ENCODE results near the gene SERPINI1. TPM values are rescaled to one million over a fixed set of nuclear protein-coding genes. Genes with fewer than 3 reads are reported as not detected.

Gene SERPINI1
- total and polyA plus RNA-seq, 9 of the 15 experiments (the other 6 are each of a cell fraction or from before 2014, with no cell fraction given), result 1.6 to 9.9 (median 3.5) TPM

GRCh38 chr3:167723872-167724271, 11.6 kb upstream of the SERPINI1 start (continued):
- TF ChIP-seq ZFP91 (CRISPR knock-in tag; IDR thresholded peaks at IDR 0.05), result no peak
- TF ChIP-seq FOXA1 (IDR thresholded peaks at IDR 0.05; ENCODE audit: borderline replicate concordance), result no peak
- no peak for TF ChIP-seq DNMT1 (IDR thresholded peaks at IDR 0.05)
- no peak for TF ChIP-seq ZNF316 (IDR thresholded peaks at IDR 0.05)
- no peak for TF ChIP-seq ZNF830 (CRISPR knock-in tag; IDR thresholded peaks at IDR 0.05)
- no peak for TF ChIP-seq RBM25 (IDR thresholded peaks at IDR 0.05; ENCODE audit: low read depth, low read length, severe bottlenecking)
- no peak for TF ChIP-seq ZNF717 (CRISPR knock-in tag; IDR thresholded peaks at IDR 0.05)
- TF ChIP-seq L3MBTL2 (IDR thresholded peaks at IDR 0.05), result no peak
- no peak for TF ChIP-seq NONO (IDR thresholded peaks at IDR 0.05; ENCODE audit: low read depth in 2 of 2, low read length in 1 of 2)
- no peak for TF ChIP-seq ZNF668 (CRISPR knock-in tag; IDR thresholded peaks at IDR 0.05)
- peak; percentile 81 for TF ChIP-seq PML (IDR thresholded peaks at IDR 0.05; ENCODE audit: low read length)
- TF ChIP-seq THAP12 (CRISPR knock-in tag; IDR thresholded peaks at IDR 0.05), result no peak
- no peak for TF ChIP-seq ZFP36 (IDR thresholded peaks at IDR 0.05; ENCODE audit: low read depth, low read length, partially characterized antibody)
- TF ChIP-seq ETV5 (CRISPR knock-in tag; IDR thresholded peaks at IDR 0.05; ENCODE audit: low read depth), result no peak
- no peak for TF ChIP-seq HMGN3 (IDR thresholded peaks at IDR 0.05; ENCODE audit: borderline replicate concordance, extremely low read depth, insufficient read length, low read depth, low read length)
- TF ChIP-seq TFAP4 (CRISPR knock-in tag; IDR thresholded peaks at IDR 0.05; ENCODE audit: borderline replicate concordance), result no peak
- peak; percentile 92 for TF ChIP-seq EP300 (IDR thresholded peaks at IDR 0.05; ENCODE audit: low read length)
- TF ChIP-seq ZNF232 (CRISPR knock-in tag; IDR thresholded peaks at IDR 0.05), result no peak
- no peak for TF ChIP-seq ZNF511 (CRISPR knock-in tag; IDR thresholded peaks at IDR 0.05)
- TF ChIP-seq DPF2 (IDR thresholded peaks at IDR 0.05), result peak; percentile 93
- no peak for TF ChIP-seq YBX1 (IDR thresholded peaks at IDR 0.05)
- no peak for TF ChIP-seq NFXL1 (CRISPR knock-in tag; IDR thresholded peaks at IDR 0.05)
- TF ChIP-seq KAT2B (IDR thresholded peaks at IDR 0.05; ENCODE audit: low read depth, low read length), result no peak
- no peak for TF ChIP-seq FIP1L1 (IDR thresholded peaks at IDR 0.05; ENCODE audit: low read depth, low read length, poor library complexity, severe bottlenecking)
- TF ChIP-seq CEBPG (CRISPR knock-in tag; IDR thresholded peaks at IDR 0.05), result no peak
- TF ChIP-seq CEBPG (tag; conservative IDR thresholded peaks at IDR 0.05 in 1 of 2, IDR thresholded peaks at IDR 0.05 in 1 of 2), result no peak
- no peak for TF ChIP-seq ZNF644 (tag; IDR thresholded peaks at IDR 0.05; ENCODE audit: low read depth)

All from K562 (cell line).